ENCODE data around the gene AFF4. TPM values are rescaled to one million over a fixed set of nuclear protein-coding genes. Genes with fewer than 3 reads are reported as not detected.

AFF4 gene
- total RNA-seq, 2 experiments from 2014 or later = 97.9 to 103 TPM

DNA sequence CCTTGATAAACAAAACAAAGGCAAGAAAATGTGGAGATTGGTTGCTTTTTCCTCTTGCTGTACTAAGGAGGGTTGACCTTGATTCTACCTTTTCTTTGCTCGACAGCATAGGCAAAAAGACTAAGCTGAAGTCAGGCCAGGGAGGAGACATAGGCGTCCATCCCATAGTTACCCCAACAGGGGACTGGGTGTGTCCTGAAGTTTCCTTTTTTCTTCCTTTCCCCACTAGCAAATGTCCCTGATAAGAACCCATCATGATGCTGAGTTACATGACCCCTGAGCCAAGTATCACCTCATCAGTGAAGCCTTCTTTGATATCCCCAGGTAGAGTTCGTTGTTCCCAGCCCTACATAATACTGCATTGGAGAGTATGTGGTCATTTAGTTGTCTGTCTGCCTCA is 123.1 kb downstream of the AFF4 start:
- no peaks in the 10 kb centered on the region for H3K36me3 ChIP-seq (ENCODE audit: insufficient read depth, low read length)
- Mint-ChIP-seq H3K9me3 (no peaks in the 10 kb centered on the region), H3K4me3 (no peak overlapping the region), H3K27me3 (no peaks in the 10 kb centered on the region), H3K27ac (no peak overlapping the region), H3K4me1 (ENCODE audit: low read depth) (no peaks in the 10 kb centered on the region), H3K36me3 (ENCODE audit: low read depth) (no peaks in the 10 kb centered on the region)
- H3K9me3 ChIP-seq (ENCODE audit: control insufficient read depth in 1 of 2, insufficient read depth in 1 of 2, low read length in 2 of 2) = no peaks in the 10 kb centered on the region
- no peak overlapping the region for H3K27ac ChIP-seq (ENCODE audit: low read depth in 1 of 2, low read length in 2 of 2)
- no peak for DNase-seq
- no peaks in the 10 kb centered on the region for H3K27me3 ChIP-seq (ENCODE audit: control insufficient read depth in 1 of 2, insufficient read depth in 2 of 2, low read length in 2 of 2)
- TF ChIP-seq, protein P1, sequence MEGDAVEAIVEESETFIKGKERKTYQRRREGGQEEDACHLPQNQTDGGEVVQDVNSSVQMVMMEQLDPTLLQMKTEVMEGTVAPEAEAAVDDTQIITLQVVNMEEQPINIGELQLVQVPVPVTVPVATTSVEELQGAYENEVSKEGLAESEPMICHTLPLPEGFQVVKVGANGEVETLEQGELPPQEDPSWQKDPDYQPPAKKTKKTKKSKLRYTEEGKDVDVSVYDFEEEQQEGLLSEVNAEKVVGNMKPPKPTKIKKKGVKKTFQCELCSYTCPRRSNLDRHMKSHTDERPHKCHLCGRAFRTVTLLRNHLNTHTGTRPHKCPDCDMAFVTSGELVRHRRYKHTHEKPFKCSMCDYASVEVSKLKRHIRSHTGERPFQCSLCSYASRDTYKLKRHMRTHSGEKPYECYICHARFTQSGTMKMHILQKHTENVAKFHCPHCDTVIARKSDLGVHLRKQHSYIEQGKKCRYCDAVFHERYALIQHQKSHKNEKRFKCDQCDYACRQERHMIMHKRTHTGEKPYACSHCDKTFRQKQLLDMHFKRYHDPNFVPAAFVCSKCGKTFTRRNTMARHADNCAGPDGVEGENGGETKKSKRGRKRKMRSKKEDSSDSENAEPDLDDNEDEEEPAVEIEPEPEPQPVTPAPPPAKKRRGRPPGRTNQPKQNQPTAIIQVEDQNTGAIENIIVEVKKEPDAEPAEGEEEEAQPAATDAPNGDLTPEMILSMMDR (IDR thresholded peaks at IDR 0.05) = no peak
- CTCF ChIA-PET = interaction anchor here (1.4 kb wide), 1 partner anchor 10 kb away, joined by 3 read pairs; the partner anchor contains the start of gene SHROOM1
- H3K4me1 ChIP-seq (ENCODE audit: insufficient read depth, low read length) = no peaks in the 10 kb centered on the region
- H3K4me3 ChIP-seq (ENCODE audit: low read length) = no peak overlapping the region
- POLR2A ChIA-PET = no interaction called here
- intact Hi-C loops (cut with DNase I, micrococcal nuclease) = no loop called here
- ATAC-seq (ENCODE audit: poor library complexity) = no peak

DNA sequence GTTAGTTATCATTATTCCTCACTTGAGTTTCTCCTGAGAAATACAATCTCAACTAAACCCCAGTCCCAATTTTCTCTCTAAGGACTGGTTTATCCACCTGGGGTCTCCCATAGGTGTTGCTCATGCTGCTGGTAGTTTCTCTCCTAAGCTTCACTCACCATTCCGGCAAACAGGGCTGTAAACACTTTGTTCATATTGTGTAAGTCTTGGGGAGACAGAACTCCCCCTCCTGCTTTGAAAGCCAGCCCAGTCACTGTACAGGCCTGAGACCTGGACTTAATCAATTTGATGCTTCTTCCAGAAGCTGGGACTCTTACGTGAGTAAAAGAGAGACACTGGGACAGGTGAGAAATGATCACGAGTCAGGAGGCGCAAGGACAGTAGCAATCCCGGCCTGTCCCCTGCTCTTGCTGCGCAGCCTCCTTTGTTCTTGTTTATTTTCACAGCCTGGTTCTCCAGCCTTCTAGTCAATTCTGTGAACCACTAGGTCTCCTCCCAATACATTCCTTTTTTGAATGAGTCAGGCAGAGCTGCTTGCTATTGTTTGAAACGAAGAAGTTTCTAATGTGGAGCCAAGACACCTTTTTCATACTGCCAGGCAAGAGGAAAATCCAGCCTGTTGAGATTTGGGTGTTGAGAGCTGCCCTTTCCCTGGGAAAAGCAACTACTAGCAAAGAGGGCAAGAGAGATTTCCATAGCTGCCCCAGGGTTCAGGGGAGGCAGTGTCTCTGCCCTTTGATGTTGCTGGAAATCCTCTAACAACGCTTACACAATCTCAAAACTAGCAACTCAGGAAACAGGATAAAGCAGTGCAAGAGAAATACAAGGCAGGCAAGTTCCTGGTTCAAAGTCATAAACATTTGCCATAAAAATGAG is 123.8 kb downstream of the AFF4 start:
- intact Hi-C loops (cut with DNase I, micrococcal nuclease) = no loop called here
- TF ChIP-seq, protein P1 (IDR thresholded peaks at IDR 0.05) = no peak
- CTCF ChIA-PET = interaction anchor here (1.4 kb wide), 1 partner anchor 9 kb away, joined by 3 read pairs; the partner anchor contains the start of gene SHROOM1
- no peak overlapping the region for H3K4me3 Mint-ChIP-seq
- no peaks in the 10 kb centered on the region for H3K4me1 ChIP-seq (ENCODE audit: insufficient read depth, low read length)
- no peaks in the 10 kb centered on the region for H3K27me3 Mint-ChIP-seq
- ATAC-seq (ENCODE audit: poor library complexity) = no peak
- H3K4me1 Mint-ChIP-seq (ENCODE audit: low read depth) = no peaks in the 10 kb centered on the region
- POLR2A ChIA-PET = no interaction called here
- no peaks in the 10 kb centered on the region for H3K9me3 Mint-ChIP-seq
- no peaks in the 10 kb centered on the region for H3K9me3 ChIP-seq (ENCODE audit: control insufficient read depth in 1 of 2, insufficient read depth in 1 of 2, low read length in 2 of 2)
- no peaks in the 10 kb centered on the region for H3K36me3 ChIP-seq (ENCODE audit: insufficient read depth, low read length)
- DNase-seq = no peak
- no peak overlapping the region for H3K27ac ChIP-seq (ENCODE audit: low read depth in 1 of 2, low read length in 2 of 2)
- no peaks in the 10 kb centered on the region for H3K27me3 ChIP-seq (ENCODE audit: control insufficient read depth in 1 of 2, insufficient read depth in 2 of 2, low read length in 2 of 2)
- no peaks in the 10 kb centered on the region for H3K36me3 Mint-ChIP-seq (ENCODE audit: low read depth)
- H3K4me3 ChIP-seq (ENCODE audit: low read length) = no peak overlapping the region
- no peak overlapping the region for H3K27ac Mint-ChIP-seq

DNA sequence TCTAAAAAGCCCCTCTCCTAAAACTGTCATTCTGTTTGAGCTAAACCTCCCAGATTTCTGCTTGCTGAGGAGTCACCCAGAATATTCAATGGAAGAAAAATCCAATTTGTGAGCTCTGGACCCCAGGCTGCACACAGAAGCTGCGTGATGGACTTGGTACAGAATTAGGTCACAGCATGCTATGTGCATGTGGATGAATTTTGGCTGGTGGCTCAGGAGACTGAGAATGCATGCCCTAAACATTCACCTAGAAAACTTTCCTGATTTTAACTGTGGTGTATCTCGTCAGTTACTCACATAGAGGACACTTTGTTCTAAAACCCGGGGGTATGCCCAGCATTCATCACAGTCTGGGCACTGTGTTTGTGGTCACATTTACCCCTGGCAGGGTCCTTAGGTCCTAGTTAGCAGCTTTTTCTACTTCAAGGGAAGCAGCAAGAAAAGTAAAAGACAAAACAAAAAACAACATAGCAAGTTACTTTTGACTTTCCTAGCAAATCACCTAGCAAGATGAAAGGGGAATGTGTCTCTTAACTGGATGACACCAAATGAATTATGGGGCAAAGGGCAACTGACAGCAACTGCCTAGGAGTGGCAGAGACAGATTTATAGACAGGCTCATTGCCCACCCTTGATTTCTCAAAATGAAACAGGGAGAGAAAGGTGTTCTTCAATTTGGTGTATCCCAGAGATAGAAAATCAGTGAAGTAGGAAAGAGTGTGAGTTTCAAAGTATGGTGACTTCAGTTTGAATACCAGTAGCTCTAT is 124.7 kb downstream of the AFF4 start:
- Mint-ChIP-seq H3K27ac (no peak overlapping the region), H3K9me3 (no peaks in the 10 kb centered on the region), H3K27me3 (no peaks in the 10 kb centered on the region), H3K4me3 (no peak overlapping the region), H3K36me3 (ENCODE audit: low read depth) (no peaks in the 10 kb centered on the region), H3K4me1 (ENCODE audit: low read depth) (no peaks in the 10 kb centered on the region)
- Histone ChIP-seq H3K4me1 (ENCODE audit: insufficient read depth, low read length) (no peaks in the 10 kb centered on the region), H3K27me3 (ENCODE audit: control insufficient read depth in 1 of 2, insufficient read depth in 2 of 2, low read length in 2 of 2) (no peaks in the 10 kb centered on the region), H3K9me3 (ENCODE audit: control insufficient read depth in 1 of 2, insufficient read depth in 1 of 2, low read length in 2 of 2) (no peaks in the 10 kb centered on the region), H3K4me3 (ENCODE audit: low read length) (no peak overlapping the region), H3K27ac (ENCODE audit: low read depth in 1 of 2, low read length in 2 of 2) (no peak overlapping the region), H3K36me3 (ENCODE audit: insufficient read depth, low read length) (no peaks in the 10 kb centered on the region)
- TF ChIP-seq, protein P1 (IDR thresholded peaks at IDR 0.05) = no peak
- ChIA-PET CTCF (interaction anchor here (1.4 kb wide), 1 partner anchor 8 kb away, joined by 3 read pairs; the partner anchor contains the start of gene SHROOM1), POLR2A (no interaction called here)
- DNase-seq = no peak
- intact Hi-C loops (cut with DNase I, micrococcal nuclease) = no loop called here
- ATAC-seq (ENCODE audit: poor library complexity) = no peak

All from CD4-positive, alpha-beta T cell (primary cell).